Adipose tissue (tissue), 3 donors: ENCODE data around the gene IDH3A. TPM values are rescaled to one million over a fixed set of nuclear protein-coding genes. Genes with fewer than 3 reads are reported as not detected.
A peak's percentile ranks its signal among the peaks of the same experiment; 100 is the strongest.
"Not testable (repeated sequence)": the region's sequence is repeated elsewhere in the genome, so short reads cannot be mapped to it uniquely, and the experiment has no call there.

Experiments
- H3K27ac ChIP-seq: one replicate; pipeline ENCODE4 v1.5.1; 2013; ENCODE audit warnings: low read depth, low read length
- WGBS, 3 donors: extraction: QIAGEN DNeasy Blood & Tissue Kit; methylation state at CpG; one replicate each; pipeline ENCODE4 v1.1.7; 2013; 5-methylcytosine and 5-hydroxymethylcytosine counted together
- polyA plus RNA-seq, 3 donors: library from polyadenylated mRNA; stranded (reverse); fragments of 200-250 nt; gene quantifications; one replicate each; pipeline ENCODE4 v1.2.3, GENCODE V29; 2013
- donor health status: healthy with polysubstance abuse.
- donor health status: Bipolar disorder and iron deficiency.
- donor health status: healthy.

The IDH3A gene
- polyA plus RNA-seq, 3 donors: 13.9 to 50.6 (median 34.4) TPM

DNA sequence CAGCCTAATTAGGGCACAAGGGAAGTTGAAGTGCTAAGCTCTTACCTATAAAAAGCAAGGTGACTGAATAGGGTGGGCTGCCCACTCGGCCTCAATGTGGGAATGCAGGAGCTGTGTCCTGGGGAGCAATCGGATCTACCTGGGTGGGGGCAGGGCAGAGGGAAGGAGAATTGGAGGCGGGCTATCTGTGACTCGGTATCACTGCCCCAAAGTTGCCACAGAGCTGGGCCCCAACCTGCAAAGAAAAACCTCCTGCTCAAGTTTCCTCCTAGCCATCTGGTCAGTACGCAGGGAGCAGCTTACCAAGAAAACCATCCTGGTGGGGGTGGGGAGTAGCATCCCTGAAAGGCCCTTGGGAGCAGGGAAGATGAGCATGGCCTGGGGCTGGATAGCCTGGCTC is 28.6 kb upstream of the IDH3A start:
- WGBS, 3 donors: 89 to 91% (median 90%) methylated on average over 5 of the region's 5 CpGs
- H3K27ac ChIP-seq: no peak overlapping the region

- WGBS, 3 donors: 79 to 82% (median 80%) methylated on average over 3 of the region's 3 CpGs
- H3K27ac ChIP-seq: no peak overlapping the region
These were observed 23.9 kb upstream of the IDH3A start for GRCh38 chr15:78125267-78125666.

- H3K27ac ChIP-seq: no peak overlapping the region
- WGBS, 3 donors: 86 to 96% (median 93%) methylated on average over 2 of the region's 2 CpGs
These were observed 21.3 kb upstream of the IDH3A start for GRCh38 chr15:78127882-78128281.

DNA sequence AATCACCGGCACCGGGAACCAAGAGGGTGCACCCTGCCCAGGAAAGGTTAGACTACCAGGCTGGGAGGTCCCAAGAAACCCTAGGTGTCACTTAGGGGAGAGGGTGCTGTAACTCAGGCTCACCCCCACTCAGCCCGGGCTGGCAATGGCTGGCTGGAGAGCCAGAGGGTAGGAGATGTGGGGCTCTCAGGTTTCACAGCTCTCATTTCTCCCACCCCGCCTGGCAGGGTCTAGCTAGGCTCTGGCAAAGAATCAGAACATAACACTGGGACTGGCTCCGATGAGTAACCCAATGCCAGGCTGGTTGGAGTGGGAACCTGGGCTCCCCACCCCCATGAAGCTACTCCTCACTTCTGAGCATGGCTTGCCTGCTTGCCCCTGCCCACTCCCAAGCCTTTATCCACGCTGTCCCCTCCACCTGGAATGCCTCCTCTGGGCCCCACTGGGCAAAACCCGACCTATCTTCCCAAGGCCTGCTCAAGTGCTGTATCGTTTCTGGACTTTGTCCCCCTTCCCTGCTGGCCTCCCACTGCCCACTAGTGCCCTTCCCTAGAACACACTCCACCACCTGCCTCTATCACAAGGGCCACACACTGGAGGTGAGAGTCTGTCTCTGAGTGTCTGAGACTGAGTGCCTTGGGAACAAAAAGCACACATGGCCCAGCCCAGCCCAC is 19.9 kb upstream of the IDH3A start:
- H3K27ac ChIP-seq: no peak overlapping the region
- 48 to 78% (median 70%) methylated on average over 8 of the region's 8 CpGs for WGBS, 3 donors

DNA sequence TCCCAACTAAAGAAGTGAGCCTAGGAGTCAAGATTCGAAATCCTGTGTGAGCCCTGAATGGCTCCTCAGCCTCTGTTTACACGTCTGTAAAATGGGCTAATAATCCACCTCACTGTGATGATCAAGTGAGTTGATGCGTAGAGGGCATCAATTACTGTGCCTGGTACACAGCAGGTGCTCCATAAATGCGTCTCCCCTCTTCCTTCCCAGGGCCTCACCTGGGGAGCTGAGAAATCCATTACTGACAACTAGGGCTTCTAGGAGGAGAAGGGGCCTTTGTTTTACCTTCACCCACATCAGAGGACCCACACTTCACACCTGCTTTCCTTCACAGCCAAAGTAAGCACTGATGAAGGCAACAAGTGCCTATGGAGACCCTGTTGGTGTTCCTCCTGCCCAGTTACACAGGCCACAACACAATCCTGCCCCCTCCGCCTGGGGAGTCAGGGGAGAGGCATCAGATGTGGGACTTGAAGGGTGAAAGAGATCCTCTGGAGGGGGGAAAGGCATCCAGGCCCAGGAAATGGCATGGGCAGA is 19.3 kb upstream of the IDH3A start:
- 87 to 94% (median 91%) methylated on average over 5 of the region's 5 CpGs for WGBS, 3 donors
- no peak overlapping the region for H3K27ac ChIP-seq

DNA sequence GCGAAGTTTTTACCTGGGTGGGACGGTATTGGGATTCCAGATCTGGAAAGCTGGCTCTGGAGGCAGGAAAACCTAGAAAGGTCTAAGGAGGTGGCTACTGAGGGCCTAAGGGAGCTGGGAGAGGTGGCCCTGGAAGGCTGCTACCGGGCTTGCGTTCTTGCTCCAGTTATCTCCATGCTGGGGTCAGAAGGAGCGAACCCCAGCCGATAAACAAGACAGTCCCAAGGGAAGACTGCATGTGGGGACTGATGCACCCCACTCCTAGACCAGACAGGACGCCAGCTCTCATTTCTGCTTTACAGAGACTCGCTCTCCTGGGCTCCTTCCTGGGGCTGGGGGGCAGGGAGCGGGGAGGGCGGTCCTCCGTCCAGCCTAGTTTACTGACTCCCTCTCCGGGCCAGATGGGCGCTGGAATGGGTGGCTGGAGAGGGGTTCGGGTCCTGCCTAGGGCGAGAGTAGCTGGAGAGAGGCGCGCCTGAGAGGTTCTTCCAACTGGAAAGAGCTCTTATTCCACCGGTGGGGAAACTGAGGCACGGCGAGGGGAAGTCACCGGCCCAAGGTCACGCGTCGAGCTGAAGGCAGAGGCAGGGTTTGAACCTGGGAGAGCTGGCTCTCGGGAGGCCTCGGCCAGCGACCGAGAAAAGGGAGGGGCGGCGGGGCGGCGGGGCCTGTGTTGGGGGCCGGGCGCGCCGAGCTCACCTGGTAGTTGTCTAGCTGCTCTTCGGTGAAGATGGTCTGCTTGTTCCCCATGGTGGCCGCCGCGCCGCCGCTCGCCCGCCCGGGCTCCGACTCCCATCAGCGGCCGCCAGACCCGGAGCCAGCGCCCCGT is 18.5 kb upstream of the IDH3A start:
- WGBS, 3 donors: 34 to 38% (median 37%) methylated on average over 39 to 51 of the region's 51 CpGs
- H3K27ac ChIP-seq: no peak overlapping the region

GRCh38 chr15:78131295-78132061 is 17.7 kb upstream of the IDH3A start, which contains the start of gene CIB2:
TSS of gene CIB2 (minus strand) at chr15:78131445. CDS start at chr15:78131215, 230 bp downstream.
- WGBS, 3 donors: 0 to 1% (median 0%) methylated on average over 59 to 79 of the region's 79 CpGs
- peak within 1 kb of the TSS; percentile 57 for H3K27ac ChIP-seq

DNA sequence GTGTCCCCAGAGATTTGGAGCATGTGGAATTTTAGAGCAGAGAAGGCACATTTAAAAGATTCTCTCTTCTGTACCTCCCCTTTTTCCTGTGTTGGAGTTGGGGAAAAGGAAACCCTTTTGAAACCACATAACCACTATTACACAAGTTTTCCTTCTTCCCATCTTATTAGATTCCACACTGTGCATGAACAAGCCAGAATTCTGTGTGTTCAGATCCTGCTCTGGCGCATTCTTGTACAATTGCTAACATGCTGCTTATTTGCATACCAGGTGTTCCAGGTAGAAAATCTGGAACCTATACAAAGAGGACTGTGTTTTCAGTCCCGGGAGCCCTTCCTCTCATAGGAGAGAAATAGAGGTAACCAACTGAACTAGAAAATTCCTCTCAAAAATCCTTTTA is 15.4 kb upstream of the IDH3A start:
- H3K27ac ChIP-seq: no peak overlapping the region
- 77 to 89% (median 79%) methylated on average over 2 of the region's 2 CpGs for WGBS, 3 donors

- 86 to 94% (median 93%) methylated on average over 5 of the region's 5 CpGs for WGBS, 3 donors
These were observed 9.6 kb upstream of the IDH3A start for GRCh38 chr15:78139578-78139977.

GRCh38 chr15:78140292-78140691 is 8.9 kb upstream of the IDH3A start:
- no peak overlapping the region for H3K27ac ChIP-seq

More at GRCh38 chr15:78139578-78139977, 9.6 kb upstream of the IDH3A start:
- no peak overlapping the region for H3K27ac ChIP-seq

DNA sequence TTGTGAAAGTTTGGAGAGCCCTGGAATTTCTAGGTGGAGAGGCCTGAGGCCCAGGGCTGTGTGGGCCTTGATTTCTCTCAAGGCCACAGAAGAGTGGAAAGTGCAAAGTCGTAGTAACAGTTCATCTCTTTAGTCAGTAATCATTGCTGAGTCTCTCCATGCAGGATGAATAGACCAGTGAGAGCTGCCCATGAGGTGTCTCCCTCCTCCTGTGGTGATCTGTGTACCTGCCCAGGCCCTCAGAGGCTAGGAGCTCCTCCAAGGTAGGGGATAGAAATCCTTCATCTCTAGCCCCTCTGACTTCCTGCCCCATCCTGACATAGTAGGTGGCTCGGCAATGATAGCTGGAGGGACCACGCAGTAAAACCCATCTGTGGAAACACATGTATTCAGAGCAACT is 6.8 kb upstream of the IDH3A start:
- WGBS, 3 donors: 89 to 95% (median 93%) methylated on average over 3 of the region's 3 CpGs
- H3K27ac ChIP-seq: no peak overlapping the region

DNA sequence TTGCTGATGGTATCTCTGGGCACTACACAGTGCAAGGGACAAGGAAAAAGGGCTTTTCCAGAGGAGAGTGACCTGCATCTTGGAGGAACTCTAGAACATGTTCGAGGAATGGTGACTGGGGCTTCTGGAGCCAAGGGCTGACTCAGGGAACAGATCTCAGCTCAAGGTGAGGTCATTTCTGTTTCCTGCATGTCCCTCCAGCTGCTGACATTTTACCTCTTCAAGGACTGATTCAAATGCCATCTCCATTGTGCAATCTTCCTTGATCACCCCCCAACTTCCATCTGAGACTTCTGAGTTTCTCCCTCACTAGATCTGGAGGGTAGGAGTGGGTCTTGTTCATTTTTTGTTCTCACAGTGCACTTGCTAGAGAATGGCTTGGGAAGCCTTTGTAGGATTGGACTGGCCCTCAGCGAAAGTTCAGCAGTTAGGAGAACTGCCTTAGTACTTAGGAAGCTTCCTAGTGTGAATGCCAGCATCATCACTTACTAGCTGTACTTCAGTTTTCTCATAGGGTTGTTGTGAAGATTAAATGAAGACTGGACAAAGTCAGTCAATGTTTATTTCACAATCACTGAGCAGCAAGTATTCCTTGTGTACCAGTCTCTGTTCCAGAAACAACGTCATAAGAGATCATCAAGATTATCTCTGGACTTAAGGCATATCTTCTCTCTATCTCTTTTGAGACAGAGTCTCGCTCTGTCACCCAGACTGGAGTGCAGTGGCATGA is 2.6 kb upstream of the IDH3A start:
- WGBS, 3 donors: 83 to 88% (median 88%) methylated on average over 4 of the region's 4 CpGs
- no peak overlapping the region for H3K27ac ChIP-seq

GRCh38 chr15:78147566-78147965 is 1.6 kb upstream of the IDH3A start:
- 86 to 90% (median 89%) methylated on average over 6 of the region's 6 CpGs for WGBS, 3 donors

DNA sequence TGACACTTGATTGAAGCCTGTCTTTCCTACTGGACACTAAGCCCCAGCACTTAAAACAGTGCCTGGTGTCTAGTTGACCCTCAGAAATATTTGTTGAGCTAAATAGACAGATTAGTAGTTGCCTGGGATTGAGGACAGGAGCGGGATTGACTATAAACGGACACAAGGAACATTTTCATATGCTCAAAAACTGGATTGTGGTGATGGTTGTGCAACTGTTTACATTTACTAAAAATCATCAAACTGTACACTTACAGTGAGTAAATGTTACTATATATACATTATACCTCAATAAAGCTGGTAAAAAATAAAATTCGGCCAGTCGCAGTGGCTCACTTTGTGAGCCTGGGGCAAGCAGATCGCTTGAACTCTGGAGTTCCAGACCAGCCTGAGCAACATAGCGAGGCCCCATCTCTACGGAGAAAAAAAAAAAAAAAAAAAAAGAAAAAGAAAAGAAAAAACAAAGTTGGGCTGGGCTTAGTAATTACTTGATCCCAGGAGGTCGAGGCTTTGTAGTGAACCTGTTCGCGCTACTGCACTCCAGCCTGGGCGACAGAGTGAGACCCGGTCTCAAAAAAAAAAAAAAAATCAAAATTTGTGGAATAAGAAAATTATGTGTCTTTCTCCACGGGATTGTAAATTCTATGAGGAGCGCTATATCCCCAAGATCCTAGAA is 632 bp upstream of the IDH3A start:
- WGBS, 3 donors: 12 to 20% (median 19%) methylated on average over 14 of the region's 14 CpGs
- H3K27ac ChIP-seq: no peak overlapping the region

More at GRCh38 chr15:78147566-78147965, 1.6 kb upstream of the IDH3A start:
- H3K27ac ChIP-seq: no peak overlapping the region

DNA sequence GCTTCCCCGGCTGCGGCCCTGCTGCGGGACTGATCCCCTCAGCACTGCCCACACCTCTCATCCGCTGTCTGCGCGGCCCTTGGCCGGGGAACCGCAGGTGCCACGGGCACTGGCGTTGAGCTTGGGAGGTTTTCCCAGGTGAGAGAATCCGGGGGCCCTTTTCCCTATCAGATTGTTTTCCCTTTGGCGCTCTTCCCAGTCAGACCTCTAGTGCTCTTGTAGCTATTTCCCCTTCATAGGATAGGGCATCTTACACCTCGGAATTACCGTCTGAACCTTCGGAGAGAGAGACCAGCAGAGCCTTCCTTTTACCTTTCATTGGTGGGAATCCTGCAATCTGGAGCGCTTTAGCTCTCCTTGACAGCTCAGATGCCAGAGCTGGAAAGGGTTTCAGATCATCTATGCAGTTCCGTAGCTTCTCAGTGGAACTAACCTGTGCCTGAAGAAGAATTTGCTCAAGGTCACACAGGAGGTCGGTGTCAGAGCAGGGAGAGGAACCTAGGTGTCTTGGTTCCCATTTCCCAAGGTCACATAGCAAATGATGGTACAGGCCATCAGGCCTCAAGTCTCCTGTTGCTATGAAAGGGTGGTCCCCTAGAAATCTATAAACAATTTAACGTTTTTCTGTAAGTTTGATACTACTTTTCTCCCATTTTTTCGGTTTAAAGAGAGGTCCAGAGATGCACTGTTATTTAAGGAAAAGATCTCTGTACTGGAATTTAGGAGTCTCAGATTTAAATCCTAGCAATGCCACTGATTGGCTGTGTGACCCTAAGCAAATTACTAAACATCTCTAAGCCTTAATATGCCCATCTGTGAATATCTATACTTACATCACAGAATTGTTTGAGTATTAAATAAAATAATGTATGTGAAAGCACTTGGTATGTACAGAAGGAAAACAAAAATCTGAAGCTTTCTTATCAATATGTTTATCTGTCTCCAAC is 916 bp downstream of the IDH3A start:
- no peak overlapping the region for H3K27ac ChIP-seq
- WGBS, 3 donors: 6 to 14% (median 13%) methylated on average over 20 of the region's 20 CpGs

DNA sequence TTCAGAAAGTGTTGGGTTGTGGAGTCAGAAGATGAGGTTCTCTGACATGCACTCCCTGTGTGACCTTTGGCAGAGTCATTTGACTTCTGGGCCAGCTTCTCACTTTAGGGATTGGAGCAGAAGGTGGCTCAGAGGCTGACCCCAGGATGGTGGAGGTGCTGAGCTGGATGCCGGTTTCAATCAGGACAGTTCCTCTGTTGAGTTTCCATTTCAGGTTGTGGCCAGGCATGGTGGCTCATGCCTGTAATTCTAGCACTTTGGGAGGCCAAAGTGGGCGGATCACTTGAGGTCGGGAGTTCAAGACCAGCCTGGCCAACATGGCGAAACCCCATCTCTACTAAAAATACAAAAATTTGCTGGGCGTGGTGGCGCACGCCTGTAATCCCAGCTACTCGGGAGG is 1.9 kb downstream of the IDH3A start:
- not testable (repeated sequence) for H3K27ac ChIP-seq
- WGBS, 3 donors: 94 to 99% (median 95%) methylated on average over 5 to 8 of the region's 8 CpGs

DNA sequence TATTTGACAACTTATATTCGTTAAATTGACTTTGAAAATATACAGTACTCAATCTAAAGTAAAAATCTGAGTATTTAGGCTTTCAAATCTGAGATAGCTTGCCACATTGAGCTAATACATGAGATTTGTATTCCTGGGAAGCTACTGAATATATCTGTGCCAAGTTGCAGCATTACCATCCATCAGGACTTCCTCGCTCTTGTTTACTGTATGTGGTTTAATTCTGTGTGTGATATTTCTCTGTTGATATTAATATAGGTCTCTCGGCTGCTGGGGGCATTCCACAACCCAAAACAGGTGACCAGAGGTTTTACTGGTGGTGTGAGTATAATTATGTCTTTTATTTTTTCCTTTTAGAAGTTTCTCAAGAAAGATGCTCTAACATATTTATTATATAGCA is 5.8 kb downstream of the IDH3A start:
- WGBS, 3 donors: 80 to 95% (median 84%) methylated on average over 3 of the region's 3 CpGs
- no peak overlapping the region for H3K27ac ChIP-seq
